Measurements from ENCODE around the gene DLX3. TPM values are rescaled to one million over a fixed set of nuclear protein-coding genes. Genes with fewer than 3 reads are reported as not detected.

The DLX3 gene
- polyA plus RNA-seq, 2 donors: 2.9 to 3.0 TPM

- Histone ChIP-seq H3K9me3 (ENCODE audit: control insufficient read depth in 2 of 2, insufficient read depth in 1 of 2, low read depth in 1 of 2, low read length in 1 of 2) (no peaks in the 10 kb centered on the region), H3K27ac (ENCODE audit: low read depth in 2 of 2, low read length in 1 of 2) (no peak overlapping the region), H3K4me1 (ENCODE audit: control insufficient read depth in 2 of 2, insufficient read depth in 2 of 2, low read length in 1 of 2) (peaks cover 0 to 4% of the 10 kb centered on the region in 2 donors), H3K36me3 (ENCODE audit: control insufficient read depth in 2 of 2, insufficient read depth in 2 of 2, low read length in 1 of 2) (no peaks in the 10 kb centered on the region), H3K4me3 (ENCODE audit: low read depth in 1 of 2, low read length in 2 of 2) (no peak overlapping the region), H3K27me3 (ENCODE audit: control insufficient read depth in 1 of 2, insufficient read depth in 2 of 2, low read length in 2 of 2) (no peaks in the 10 kb centered on the region)
- 39 to 40% methylated on average over 7 of the region's 7 CpGs for WGBS, 2 donors
Observed at GRCh38 chr17:49952209-49952911, 42.7 kb downstream of the DLX3 start.

GRCh38 chr17:49951362-49952082 lies 43.5 kb downstream of the DLX3 start:
- Histone ChIP-seq H3K4me1 (ENCODE audit: control insufficient read depth in 2 of 2, insufficient read depth in 2 of 2, low read length in 1 of 2) (no peaks in the 10 kb centered on the region), H3K27ac (ENCODE audit: low read depth in 2 of 2, low read length in 1 of 2) (no peak overlapping the region), H3K4me3 (ENCODE audit: low read depth in 1 of 2, low read length in 2 of 2) (no peak overlapping the region), H3K9me3 (ENCODE audit: control insufficient read depth in 2 of 2, insufficient read depth in 1 of 2, low read depth in 1 of 2, low read length in 1 of 2) (no peaks in the 10 kb centered on the region), H3K36me3 (ENCODE audit: control insufficient read depth in 2 of 2, insufficient read depth in 2 of 2, low read length in 1 of 2) (no peaks in the 10 kb centered on the region), H3K27me3 (ENCODE audit: control insufficient read depth in 1 of 2, insufficient read depth in 2 of 2, low read length in 2 of 2) (no peaks in the 10 kb centered on the region)
- whole genome bisulfite sequencing, 2 donors: 49 to 53% methylated on average over 14 of the region's 14 CpGs

- 79 to 80% methylated on average over 2 of the region's 2 CpGs for WGBS, 2 donors
- Histone ChIP-seq H3K9me3 (ENCODE audit: control insufficient read depth in 2 of 2, insufficient read depth in 1 of 2, low read depth in 1 of 2, low read length in 1 of 2) (no peaks in the 10 kb centered on the region), H3K4me3 (ENCODE audit: low read depth in 1 of 2, low read length in 2 of 2) (no peak overlapping the region), H3K27me3 (ENCODE audit: control insufficient read depth in 1 of 2, insufficient read depth in 2 of 2, low read length in 2 of 2) (no peaks in the 10 kb centered on the region), H3K36me3 (ENCODE audit: control insufficient read depth in 2 of 2, insufficient read depth in 2 of 2, low read length in 1 of 2) (no peaks in the 10 kb centered on the region), H3K27ac (ENCODE audit: low read depth in 2 of 2, low read length in 1 of 2) (no peak overlapping the region), H3K4me1 (ENCODE audit: control insufficient read depth in 2 of 2, insufficient read depth in 2 of 2, low read length in 1 of 2) (peaks cover 0 to 2% of the 10 kb centered on the region in 2 donors)
Observed at GRCh38 chr17:49949634-49950033, 45.4 kb downstream of the DLX3 start.

- Histone ChIP-seq H3K4me3 (ENCODE audit: low read depth in 1 of 2, low read length in 2 of 2) (no peak overlapping the region), H3K4me1 (ENCODE audit: control insufficient read depth in 2 of 2, insufficient read depth in 2 of 2, low read length in 1 of 2) (peaks cover 0 to 2% of the 10 kb centered on the region in 2 donors), H3K36me3 (ENCODE audit: control insufficient read depth in 2 of 2, insufficient read depth in 2 of 2, low read length in 1 of 2) (no peaks in the 10 kb centered on the region), H3K27me3 (ENCODE audit: control insufficient read depth in 1 of 2, insufficient read depth in 2 of 2, low read length in 2 of 2) (no peaks in the 10 kb centered on the region), H3K27ac (ENCODE audit: low read depth in 2 of 2, low read length in 1 of 2) (no peak overlapping the region), H3K9me3 (ENCODE audit: control insufficient read depth in 2 of 2, insufficient read depth in 1 of 2, low read depth in 1 of 2, low read length in 1 of 2) (no peaks in the 10 kb centered on the region)
- 82 to 88% methylated on average over 9 to 11 of the region's 11 CpGs for WGBS, 2 donors
Observed at GRCh38 chr17:49946964-49947584, 48.0 kb downstream of the DLX3 start.

- 82 to 83% methylated on average over 8 of the region's 8 CpGs for WGBS, 2 donors
- Histone ChIP-seq H3K4me3 (ENCODE audit: low read depth in 1 of 2, low read length in 2 of 2) (no peak overlapping the region), H3K27me3 (ENCODE audit: control insufficient read depth in 1 of 2, insufficient read depth in 2 of 2, low read length in 2 of 2) (no peaks in the 10 kb centered on the region), H3K4me1 (ENCODE audit: control insufficient read depth in 2 of 2, insufficient read depth in 2 of 2, low read length in 1 of 2) (peaks cover 0 to 2% of the 10 kb centered on the region in 2 donors), H3K36me3 (ENCODE audit: control insufficient read depth in 2 of 2, insufficient read depth in 2 of 2, low read length in 1 of 2) (no peaks in the 10 kb centered on the region), H3K9me3 (ENCODE audit: control insufficient read depth in 2 of 2, insufficient read depth in 1 of 2, low read depth in 1 of 2, low read length in 1 of 2) (no peaks in the 10 kb centered on the region), H3K27ac (ENCODE audit: low read depth in 2 of 2, low read length in 1 of 2) (no peak overlapping the region)
Observed at GRCh38 chr17:49946208-49946607, 48.8 kb downstream of the DLX3 start.

GRCh38 chr17:49944273-49944870 lies 50.7 kb downstream of the DLX3 start:
- Histone ChIP-seq H3K9me3 (ENCODE audit: control insufficient read depth in 2 of 2, insufficient read depth in 1 of 2, low read depth in 1 of 2, low read length in 1 of 2) (peaks cover 0 to 2% of the 10 kb centered on the region in 2 donors), H3K36me3 (ENCODE audit: control insufficient read depth in 2 of 2, insufficient read depth in 2 of 2, low read length in 1 of 2) (no peaks in the 10 kb centered on the region), H3K4me1 (ENCODE audit: control insufficient read depth in 2 of 2, insufficient read depth in 2 of 2, low read length in 1 of 2) (peaks cover 0 to 2% of the 10 kb centered on the region in 2 donors), H3K27me3 (ENCODE audit: control insufficient read depth in 1 of 2, insufficient read depth in 2 of 2, low read length in 2 of 2) (no peaks in the 10 kb centered on the region), H3K27ac (ENCODE audit: low read depth in 2 of 2, low read length in 1 of 2) (no peak overlapping the region), H3K4me3 (ENCODE audit: low read depth in 1 of 2, low read length in 2 of 2) (no peak overlapping the region)
- WGBS, 2 donors: 37 to 47% methylated on average over 26 of the region's 26 CpGs

GRCh38 chr17:49942947-49943346 lies 52.1 kb downstream of the DLX3 start:
- H3K4me3 ChIP-seq (ENCODE audit: low read depth in 1 of 2, low read length in 2 of 2): no peak overlapping the region
- WGBS, 2 donors: 79 to 82% methylated on average over 5 of the region's 5 CpGs
- H3K27me3 ChIP-seq (ENCODE audit: control insufficient read depth in 1 of 2, insufficient read depth in 2 of 2, low read length in 2 of 2): no peaks in the 10 kb centered on the region
- H3K27ac ChIP-seq (ENCODE audit: low read depth in 2 of 2, low read length in 1 of 2): no peak overlapping the region
- H3K9me3 ChIP-seq (ENCODE audit: control insufficient read depth in 2 of 2, insufficient read depth in 1 of 2, low read depth in 1 of 2, low read length in 1 of 2): peaks cover 0 to 2% of the 10 kb centered on the region in 2 donors
- H3K4me1 ChIP-seq (ENCODE audit: control insufficient read depth in 2 of 2, insufficient read depth in 2 of 2, low read length in 1 of 2): peaks cover 0 to 2% of the 10 kb centered on the region in 2 donors
- H3K36me3 ChIP-seq (ENCODE audit: control insufficient read depth in 2 of 2, insufficient read depth in 2 of 2, low read length in 1 of 2): no peaks in the 10 kb centered on the region

GRCh38 chr17:49941427-49941826 lies 53.6 kb downstream of the DLX3 start:
- Histone ChIP-seq H3K36me3 (ENCODE audit: control insufficient read depth in 2 of 2, insufficient read depth in 2 of 2, low read length in 1 of 2) (no peaks in the 10 kb centered on the region), H3K9me3 (ENCODE audit: control insufficient read depth in 2 of 2, insufficient read depth in 1 of 2, low read depth in 1 of 2, low read length in 1 of 2) (peaks cover 0 to 2% of the 10 kb centered on the region in 2 donors), H3K4me1 (ENCODE audit: control insufficient read depth in 2 of 2, insufficient read depth in 2 of 2, low read length in 1 of 2) (peaks cover 0 to 2% of the 10 kb centered on the region in 2 donors), H3K27me3 (ENCODE audit: control insufficient read depth in 1 of 2, insufficient read depth in 2 of 2, low read length in 2 of 2) (no peaks in the 10 kb centered on the region), H3K27ac (ENCODE audit: low read depth in 2 of 2, low read length in 1 of 2) (no peak overlapping the region), H3K4me3 (ENCODE audit: low read depth in 1 of 2, low read length in 2 of 2) (no peak overlapping the region)
- 49 to 53% methylated on average over 10 of the region's 10 CpGs for WGBS, 2 donors

Data from esophagus (tissue), 2 donors.